Endothelial cell of umbilical vein (primary cell): ENCODE measurements around the gene PRCD. TPM values are rescaled to one million over a fixed set of nuclear protein-coding genes. Genes with fewer than 3 reads are reported as not detected.

Experiments
- BruUV-seq: library from RNA; stranded (reverse); fragments of 400-500 nt; replicated peaks from 2 replicates; lab custom pipeline; 2021; lab: Mats Ljungman, UMichigan
- CTCF ChIA-PET: fragments of 300-600, 350-600 bp; sonication (Branson Sonifier 250); formaldehyde crosslinking; loops from one replicate; lab custom pipeline; 2021; ENCODE audit warnings: antibody characterized with exemption, inconsistent platforms; lab: Charles Lee
- POLR2A ChIA-PET: fragments of 300-600, 350-600 bp; sonication (Branson Sonifier 250); formaldehyde crosslinking; loops from one replicate; lab custom pipeline; 2021; ENCODE audit warnings: antibody characterized with exemption, inconsistent platforms; lab: Charles Lee
- DNase-seq: peaks from one replicate; pipeline ENCODE4 v3.0.0-alpha.2; 2011; ENCODE audit warnings: low read depth, low spot score
- FAIRE-seq: peaks from 2 replicates; lab custom pipeline; 2011; peaks lifted over from hg19 to GRCh38; lab: Jason Lieb, UNC
- H2AFZ ChIP-seq: 2 replicates; pipeline ENCODE4 v1.6.0; 2012; ENCODE audit warnings: low read depth, low read length, control low read depth, inconsistent platforms
- H3K27ac ChIP-seq: 2 replicates; pipeline ENCODE4 v1.5.1; 2011; ENCODE audit warnings: low read depth, mild to moderate bottlenecking, control low read depth, low read length, moderate library complexity; ENCODE audit not compliant: insufficient read depth
- H3K27me3 ChIP-seq, 2 experiments: 2 replicates each; pipeline versions ENCODE4 v1.6.0 to v1.6.1; 2011; ENCODE audit warnings: low read length in 2 of 2, mixed read lengths in 1 of 2; ENCODE audit not compliant: control insufficient read depth in 2 of 2, insufficient read depth in 2 of 2
- H3K36me3 ChIP-seq, 2 experiments: 2 replicates in 1 of 2; 3 replicates in 1 of 2; pipeline ENCODE4 v1.5.1; 2011; ENCODE audit warnings: low read length in 2 of 2, mild to moderate bottlenecking in 1 of 2, moderate library complexity in 1 of 2; ENCODE audit not compliant: control insufficient read depth in 2 of 2, insufficient read depth in 2 of 2; ENCODE audit errors: extremely low read depth in 1 of 2
- H3K4me1 ChIP-seq: 3 replicates; pipeline ENCODE4 v1.5.1; 2011; ENCODE audit warnings: mild to moderate bottlenecking, low read length; ENCODE audit not compliant: control insufficient read depth, insufficient read depth; ENCODE audit errors: extremely low read depth
- H3K4me2 ChIP-seq: 2 replicates; pipeline ENCODE4 v1.6.1; 2011; ENCODE audit warnings: low read length, control low read depth, mixed read lengths; ENCODE audit not compliant: insufficient read depth
- H3K4me3 ChIP-seq, 3 experiments: fragments of 200-600 bp in 1 of 3; sonication (generic), shearing (Covaris generic) in 1 of 3; replicated peaks in 1 of 3; 2 replicates each; pipeline ENCODE4 v1.5.1; 2011 to 2016; ENCODE audit warnings: control low read depth in 3 of 3, low read length in 3 of 3, mild to moderate bottlenecking in 2 of 3, inconsistent platforms in 1 of 3, low read depth in 1 of 3, moderate library complexity in 1 of 3; ENCODE audit not compliant: insufficient read depth in 1 of 3
- H3K79me2 ChIP-seq: 2 replicates; pipeline ENCODE4 v1.6.0; 2012; ENCODE audit warnings: low read length, inconsistent platforms; ENCODE audit not compliant: control insufficient read depth, insufficient read depth
- H3K9ac ChIP-seq: replicated peaks from 2 replicates; pipeline ENCODE3; 2011; ENCODE audit warnings: low read length, control low read depth; ENCODE audit not compliant: insufficient read depth; ENCODE audit errors: extremely low read depth
- H3K9me1 ChIP-seq: replicated peaks from 3 replicates; pipeline ENCODE4 v1.6.0; 2011; ENCODE audit warnings: mild to moderate bottlenecking, low read length; ENCODE audit not compliant: control insufficient read depth, insufficient read depth; ENCODE audit errors: extremely low read depth
- H3K9me3 ChIP-seq: replicated peaks from 2 replicates; pipeline ENCODE4 v1.5.1; 2012; ENCODE audit warnings: low read length, inconsistent platforms; ENCODE audit not compliant: control insufficient read depth, insufficient read depth
- H4K20me1 ChIP-seq: replicated peaks from 2 replicates; pipeline ENCODE3; 2011; ENCODE audit warnings: mild to moderate bottlenecking, low read length; ENCODE audit not compliant: control insufficient read depth, insufficient read depth; ENCODE audit errors: extremely low read depth
- EZH2 ChIP-seq: IDR thresholded peaks from 2 replicates; pipeline ENCODE4 v1.6.1; 2012; ENCODE audit warnings: borderline replicate concordance, low read depth, mild to moderate bottlenecking, moderate library complexity, low read length, inconsistent platforms; ENCODE audit not compliant: severe bottlenecking
- FOS ChIP-seq: IDR thresholded peaks from 2 replicates; pipeline ENCODE4 v1.6.1; 2011; ENCODE audit warnings: mild to moderate bottlenecking, low read length, moderate library complexity, borderline replicate concordance; ENCODE audit not compliant: insufficient read depth
- GATA2 ChIP-seq: IDR thresholded peaks from 2 replicates; pipeline ENCODE4 v1.7.0; 2011; ENCODE audit warnings: low read depth, mild to moderate bottlenecking, moderate library complexity, mixed read lengths, low read length; ENCODE audit not compliant: insufficient read length, insufficient read depth
- JUN ChIP-seq: IDR thresholded peaks from 2 replicates; pipeline ENCODE4 v1.6.1; 2011; ENCODE audit warnings: borderline replicate concordance, low read depth; ENCODE audit not compliant: insufficient read length, insufficient read depth
- MAX ChIP-seq: IDR thresholded peaks from 2 replicates; pipeline ENCODE4 v1.6.1; 2011; ENCODE audit not compliant: insufficient read depth, insufficient read length
- MYC ChIP-seq: IDR thresholded peaks from one replicate; pipeline ENCODE4 v1.6.1; 2011; ENCODE audit warnings: mild to moderate bottlenecking, low read depth, low read length
- POLR2A ChIP-seq: IDR thresholded peaks from 2 replicates; pipeline ENCODE4 v1.6.1; 2012; ENCODE audit warnings: low read depth, mild to moderate bottlenecking, control low read depth, low read length
- POLR2AphosphoS5 ChIP-seq: IDR thresholded peaks from 2 replicates; pipeline ENCODE4 v1.6.1; 2012; ENCODE audit warnings: low read depth, mild to moderate bottlenecking, control low read depth, low read length, moderate library complexity; ENCODE audit not compliant: insufficient read depth
- dilution Hi-C: fragments of 300-500 bp; cut with MboI; formaldehyde crosslinking; loops from one replicate; pipeline ENCODE4 v1.15.0; 2019; ENCODE audit warnings: low sequenced_read_pairs; ENCODE audit not compliant: extremely low pct_ligation_motif_present
- intact Hi-C: fragments of 100-400 bp; cut with micrococcal nuclease; formaldehyde crosslinking; loops from one replicate; pipeline ENCODE4 v1.10.0; 2022
- polyA plus RNA-seq, 4 experiments: library from polyadenylated mRNA; depleted of rRNA in 3 of 4; stranded (reverse) in 3 of 4; unstranded in 1 of 4; fragments of >200 nt; gene quantifications; 2 replicates each; pipeline versions ENCODE4 v1.2.1 to v1.2.3, GENCODE V29; 2011 to 2012; ENCODE audit warnings: missing spikeins in 1 of 4
- total RNA-seq: library from RNA; stranded (reverse); gene quantifications from 2 replicates; pipeline ENCODE4 v1.2.3, GENCODE V29; 2021
- TF ChIP-seq, protein P1 (sequence below), 2 donors: IDR thresholded peaks; 1 replicate in 1 of 2; 2 replicates in 1 of 2; pipeline ENCODE4 v1.5.1; 2011; ENCODE audit warnings: low read length in 2 of 2, mild to moderate bottlenecking in 2 of 2, moderate library complexity in 2 of 2, control low read depth in 1 of 2, inconsistent platforms in 1 of 2, low read depth in 1 of 2; ENCODE audit not compliant: insufficient read depth in 1 of 2; ENCODE audit errors: extremely low read depth in 1 of 2

PRCD gene
- total and polyA plus RNA-seq, 2 donors (not counting 3 experiments of a cell fraction or from before 2014, with no cell fraction given): not detected

GRCh38 chr17:76565728-76566612 is 26.1 kb downstream of the PRCD start:
- H3K4me3 ChIP-seq: no peak overlapping the region
- TF ChIP-seq POLR2AphosphoS5 (peak; percentile 31), GATA2 (no peak), MYC (no peak)
- no peaks in the 10 kb centered on the region for H3K9me1 ChIP-seq
- no peaks in the 10 kb centered on the region for H4K20me1 ChIP-seq
- peaks cover 5 to 7% of the 10 kb centered on the region in 2 experiments for H3K36me3 ChIP-seq
- ChIA-PET CTCF (interaction anchor here (0.8 to 3.6 kb wide), 5 partner anchors 8 to 58 kb away, joined by 3 to 19 read pairs (median 5); no protein-coding TSS in a partner anchor), POLR2A (interaction anchor here (0.7 kb wide), 1 partner anchor 58 kb away, joined by 5 read pairs; no protein-coding TSS in a partner anchor)
- H3K4me1 ChIP-seq: peaks cover 22% of the 10 kb centered on the region
- DNase-seq: no peak
- no peak for FAIRE-seq
- H3K4me2 ChIP-seq: no peak overlapping the region
- intact Hi-C loops (no loop called here), dilution Hi-C loops (no loop called here)
- no TSS peak for BruUV-seq
- H3K9ac ChIP-seq: no peak overlapping the region
- H2AFZ ChIP-seq: no peak overlapping the region
- no peaks in the 10 kb centered on the region for H3K27me3 ChIP-seq
- no peak overlapping the region for H3K27ac ChIP-seq
- H3K79me2 ChIP-seq: peaks cover 12% of the 10 kb centered on the region
- no peaks in the 10 kb centered on the region for H3K9me3 ChIP-seq

- TF ChIP-seq FOS: no peak
- no peak for TF ChIP-seq MAX
- TF ChIP-seq JUN: no peak
- TF ChIP-seq EZH2: no peak
- no peak for TF ChIP-seq POLR2AphosphoS5
- TF ChIP-seq, protein P1, sequence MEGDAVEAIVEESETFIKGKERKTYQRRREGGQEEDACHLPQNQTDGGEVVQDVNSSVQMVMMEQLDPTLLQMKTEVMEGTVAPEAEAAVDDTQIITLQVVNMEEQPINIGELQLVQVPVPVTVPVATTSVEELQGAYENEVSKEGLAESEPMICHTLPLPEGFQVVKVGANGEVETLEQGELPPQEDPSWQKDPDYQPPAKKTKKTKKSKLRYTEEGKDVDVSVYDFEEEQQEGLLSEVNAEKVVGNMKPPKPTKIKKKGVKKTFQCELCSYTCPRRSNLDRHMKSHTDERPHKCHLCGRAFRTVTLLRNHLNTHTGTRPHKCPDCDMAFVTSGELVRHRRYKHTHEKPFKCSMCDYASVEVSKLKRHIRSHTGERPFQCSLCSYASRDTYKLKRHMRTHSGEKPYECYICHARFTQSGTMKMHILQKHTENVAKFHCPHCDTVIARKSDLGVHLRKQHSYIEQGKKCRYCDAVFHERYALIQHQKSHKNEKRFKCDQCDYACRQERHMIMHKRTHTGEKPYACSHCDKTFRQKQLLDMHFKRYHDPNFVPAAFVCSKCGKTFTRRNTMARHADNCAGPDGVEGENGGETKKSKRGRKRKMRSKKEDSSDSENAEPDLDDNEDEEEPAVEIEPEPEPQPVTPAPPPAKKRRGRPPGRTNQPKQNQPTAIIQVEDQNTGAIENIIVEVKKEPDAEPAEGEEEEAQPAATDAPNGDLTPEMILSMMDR (IDR thresholded peaks at IDR 0.05; ENCODE audit: extremely low read depth in 1 of 2, insufficient read depth in 1 of 2, low read depth in 1 of 2, low read length in 2 of 2): no peak
- no peak for TF ChIP-seq MYC
- no peak for TF ChIP-seq POLR2A
- TF ChIP-seq GATA2: no peak
- no peaks in the 10 kb centered on the region for H4K20me1 ChIP-seq
- POLR2A ChIA-PET: interaction anchor here (0.7 kb wide), 1 partner anchor 59 kb away, joined by 5 read pairs; no protein-coding TSS in a partner anchor
- no peak overlapping the region for H2AFZ ChIP-seq
- peaks cover 5 to 7% of the 10 kb centered on the region in 2 experiments for H3K36me3 ChIP-seq
- BruUV-seq: no TSS peak
- H3K79me2 ChIP-seq: peaks cover 5% of the 10 kb centered on the region
- H3K4me2 ChIP-seq: no peak overlapping the region
- no peaks in the 10 kb centered on the region for H3K9me3 ChIP-seq
- H3K4me3 ChIP-seq: no peak overlapping the region
- no peak overlapping the region for H3K9ac ChIP-seq
- CTCF ChIA-PET: interaction anchor here (0.8 to 3.6 kb wide), 6 partner anchors 9 to 57 kb away, joined by 3 to 19 read pairs (median 4); no protein-coding TSS in a partner anchor
- peaks cover 16% of the 10 kb centered on the region for H3K4me1 ChIP-seq
- no peaks in the 10 kb centered on the region for H3K9me1 ChIP-seq
- no peak for DNase-seq
- dilution Hi-C loops (no loop called here), intact Hi-C loops (no loop called here)
- H3K27ac ChIP-seq: no peak overlapping the region
- no peak for FAIRE-seq
- H3K27me3 ChIP-seq: no peaks in the 10 kb centered on the region
These were observed 26.7 kb downstream of the PRCD start for GRCh38 chr17:76566613-76566943.
